ENCODE data around the gene AFF3. TPM values are rescaled to one million over a fixed set of nuclear protein-coding genes. Genes with fewer than 3 reads are reported as not detected.

AFF3 gene
- polyA plus RNA-seq, 5 donors: 17.1 to 21.3 (median 19.1) TPM

DNA sequence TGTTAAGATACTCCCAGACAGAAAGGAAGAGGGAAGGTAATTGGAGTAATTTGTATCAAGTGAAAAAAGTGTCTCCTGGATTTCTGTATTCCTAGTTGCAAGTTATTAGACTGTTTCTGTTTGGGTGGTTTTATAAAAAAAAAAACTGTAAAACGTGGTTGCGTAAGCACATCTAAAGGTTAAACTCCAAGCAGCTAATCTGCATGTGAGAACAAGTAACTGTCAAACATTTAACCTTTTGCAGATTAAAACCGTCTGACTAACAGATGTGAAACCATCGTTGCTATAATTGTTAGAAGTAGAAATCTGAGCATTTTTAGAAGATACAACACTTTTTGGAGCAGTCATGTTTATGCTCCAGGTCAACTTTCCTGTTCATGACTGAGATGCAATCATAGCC, 72.3 kb downstream of the AFF3 start:
- no peak for DNase-seq

DNA sequence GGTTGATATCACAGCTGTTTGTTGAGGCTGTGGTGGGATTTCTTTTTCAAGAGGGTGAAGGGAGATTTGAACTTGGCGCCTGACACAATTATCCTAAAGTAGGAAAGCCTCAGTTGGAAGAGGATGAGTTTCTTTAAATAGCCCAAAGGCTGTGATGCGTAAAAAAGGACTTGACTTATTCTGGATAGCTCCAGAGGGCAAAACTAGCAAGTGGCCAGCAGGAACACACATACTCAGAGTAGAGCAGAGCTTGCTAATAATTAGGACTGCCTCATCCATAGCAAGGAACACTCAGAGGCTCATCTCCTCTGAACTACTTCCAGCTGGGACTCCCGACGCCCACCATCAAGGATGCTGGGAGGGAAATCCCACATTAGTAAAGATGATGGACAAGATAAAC, 74.0 kb downstream of the AFF3 start:
- no peak for DNase-seq

DNA sequence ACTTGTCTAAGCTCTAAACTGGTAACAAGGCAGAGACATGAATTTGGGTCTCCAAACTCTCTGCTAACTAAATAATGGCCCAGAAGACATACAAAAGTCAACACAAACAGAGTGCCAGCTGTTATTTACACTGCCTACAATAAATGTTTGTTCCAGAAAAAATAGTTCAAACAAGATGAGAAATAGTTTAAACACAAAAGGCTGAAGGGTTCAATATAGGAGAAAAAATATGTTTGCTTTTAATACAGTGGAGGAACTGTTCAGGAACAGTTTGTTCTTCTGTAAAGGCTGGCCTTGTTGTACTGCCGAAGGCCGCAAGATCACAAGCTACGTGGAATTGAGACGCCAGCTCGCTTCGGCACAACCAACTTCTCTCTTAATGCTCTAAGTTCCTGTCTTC, 74.6 kb downstream of the AFF3 start:
- DNase-seq: no peak

- no peak for DNase-seq
Observed at GRCh38 chr2:100066856-100067255, 75.5 kb downstream of the AFF3 start.

GRCh38 chr2:100066246-100066645, 76.1 kb downstream of the AFF3 start:
- no peak for DNase-seq

- DNase-seq: no peak
Observed at GRCh38 chr2:100064592-100065428, 77.6 kb downstream of the AFF3 start.

GRCh38 chr2:100064165-100064564, 78.2 kb downstream of the AFF3 start:
- no peak for DNase-seq

DNA sequence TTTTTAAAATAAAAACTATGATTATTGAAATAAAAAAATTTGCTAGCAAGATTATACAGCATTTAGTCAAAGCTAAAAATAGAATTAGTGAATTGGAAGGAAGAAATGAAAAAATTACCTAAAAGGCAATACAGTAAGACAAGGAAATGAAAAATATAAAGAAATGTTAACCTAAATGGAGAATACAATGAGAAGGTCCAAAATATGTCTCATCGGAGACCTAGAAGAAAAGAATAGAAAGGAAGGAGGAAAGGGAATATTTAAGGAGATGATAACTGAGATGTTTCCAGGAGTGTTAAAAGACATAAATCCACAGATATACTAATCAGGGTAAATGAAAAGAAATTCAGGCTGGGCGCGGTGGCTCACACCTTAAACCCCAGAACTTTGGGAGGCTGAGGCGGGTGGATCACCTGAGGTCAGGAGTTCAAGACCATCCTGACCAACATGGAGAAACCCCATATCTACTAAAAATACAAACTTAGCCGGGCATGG, 78.9 kb downstream of the AFF3 start:
- no peak for DNase-seq

DNA sequence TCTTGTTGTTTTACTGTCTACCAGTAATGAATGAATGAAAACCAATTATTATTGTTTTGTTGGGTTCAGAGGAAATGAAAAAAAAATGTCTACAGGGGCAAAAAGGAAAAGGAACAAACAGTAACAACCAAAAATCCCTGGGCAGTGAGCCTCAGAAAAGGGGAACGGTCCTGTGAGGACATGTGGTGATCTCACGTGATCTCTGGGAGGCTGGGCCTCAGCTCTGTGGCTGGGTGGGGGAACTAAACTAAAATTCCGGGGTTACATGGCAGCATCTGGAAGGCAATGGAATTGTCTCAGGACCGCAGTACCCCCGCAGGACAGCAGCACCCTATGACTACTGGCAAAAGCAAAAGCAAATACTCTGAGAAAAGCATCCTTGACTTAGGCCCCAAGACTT, 80.1 kb downstream of the AFF3 start:
- DNase-seq: no peak

DNA sequence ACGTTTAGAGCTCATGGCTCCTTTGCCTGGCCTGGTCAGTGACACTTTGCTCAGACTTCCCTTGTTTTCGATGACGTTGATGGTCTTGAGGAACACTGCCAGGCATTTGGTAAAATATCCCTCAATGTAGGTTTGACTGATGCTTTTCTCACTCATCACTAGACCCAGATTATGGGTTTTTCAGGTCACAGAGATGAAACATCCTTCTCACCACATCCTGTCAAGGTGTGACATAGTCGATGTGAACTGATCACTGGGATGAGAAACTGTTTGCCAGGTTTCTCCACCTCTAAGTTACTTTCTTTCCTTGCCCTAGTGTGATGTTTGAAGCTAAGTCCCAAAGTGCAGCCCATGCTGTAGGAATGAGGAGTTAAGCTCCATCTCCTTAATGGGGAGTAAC, 81.5 kb downstream of the AFF3 start:
- no peak for DNase-seq

DNA sequence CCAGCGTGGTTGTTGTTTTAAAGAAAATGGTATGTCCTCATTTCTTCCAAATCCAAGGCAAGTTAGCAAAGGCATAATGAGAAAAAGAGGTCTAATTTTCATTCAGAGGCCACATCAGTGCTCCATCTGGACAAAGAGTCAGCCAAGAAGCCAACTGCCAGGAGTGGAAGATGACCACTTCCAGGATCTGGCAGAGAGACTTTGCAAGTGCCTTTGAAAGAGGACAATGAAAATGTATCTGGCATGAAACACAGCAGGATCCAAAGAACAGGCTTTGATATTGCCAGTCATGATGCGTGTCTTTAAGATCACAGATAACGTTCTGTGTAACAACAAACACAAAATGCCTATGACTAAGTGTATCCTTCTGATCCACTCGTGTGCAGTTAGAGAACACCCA, 82.8 kb downstream of the AFF3 start:
- DNase-seq: no peak

- DNase-seq: no peak
Observed at GRCh38 chr2:100057901-100058261, 84.5 kb downstream of the AFF3 start.

DNA sequence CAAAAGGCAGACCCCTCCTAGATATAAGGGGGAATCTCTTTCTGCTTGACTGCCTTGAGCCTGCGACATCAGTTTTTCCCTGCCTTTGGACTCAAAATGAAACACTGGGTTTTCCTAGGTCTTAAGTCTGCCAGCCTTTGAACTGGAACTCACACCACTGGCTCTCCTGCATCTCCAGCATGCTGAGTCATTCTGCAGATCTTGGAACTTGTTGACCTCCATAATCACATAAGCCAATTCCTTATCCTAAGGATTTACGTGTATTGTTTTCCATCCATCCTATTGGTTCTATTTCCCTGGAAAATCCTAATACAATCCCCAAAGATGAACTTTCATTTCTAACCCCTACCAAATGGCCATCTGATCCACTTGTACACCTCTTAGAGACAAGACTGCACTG, 88.0 kb downstream of the AFF3 start:
- DNase-seq: no peak

DNA sequence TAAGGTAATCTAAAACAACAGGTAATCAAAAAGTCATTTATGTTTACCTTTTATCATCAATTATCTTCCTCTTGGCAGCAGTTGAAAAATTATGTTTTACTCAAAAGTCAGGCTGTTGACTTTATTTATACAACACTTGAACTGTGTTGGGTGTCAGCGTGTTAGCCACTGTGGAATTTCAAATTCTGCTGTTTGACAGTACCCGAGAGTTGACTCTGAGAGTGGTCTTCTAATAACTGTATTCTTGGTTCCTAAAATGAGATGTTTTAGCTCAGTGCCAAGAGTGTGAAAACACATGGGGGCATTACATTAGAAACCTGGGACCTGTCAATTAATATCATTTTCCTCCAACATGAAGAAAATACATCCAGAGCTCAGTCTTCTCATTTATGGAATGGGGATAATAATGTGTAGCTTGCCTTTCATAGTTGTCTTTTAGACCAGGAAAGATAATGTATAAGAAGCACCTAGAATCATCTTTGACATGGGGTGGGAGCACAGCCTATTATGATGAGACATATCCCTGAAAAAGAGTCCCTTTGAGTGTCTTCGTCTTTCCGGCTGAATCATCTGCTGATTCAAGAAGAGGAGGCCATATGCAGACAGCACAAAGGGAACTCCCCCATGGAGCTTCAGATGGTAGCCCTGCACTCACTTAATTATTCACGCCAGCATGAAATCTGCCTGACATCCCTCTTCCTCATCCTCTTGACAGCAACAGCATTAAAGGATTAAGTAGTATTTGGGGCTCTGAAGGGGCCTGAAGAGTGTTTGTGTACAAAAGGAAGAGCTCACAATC, 89.1 kb downstream of the AFF3 start:
- DNase-seq: no peak

DNA sequence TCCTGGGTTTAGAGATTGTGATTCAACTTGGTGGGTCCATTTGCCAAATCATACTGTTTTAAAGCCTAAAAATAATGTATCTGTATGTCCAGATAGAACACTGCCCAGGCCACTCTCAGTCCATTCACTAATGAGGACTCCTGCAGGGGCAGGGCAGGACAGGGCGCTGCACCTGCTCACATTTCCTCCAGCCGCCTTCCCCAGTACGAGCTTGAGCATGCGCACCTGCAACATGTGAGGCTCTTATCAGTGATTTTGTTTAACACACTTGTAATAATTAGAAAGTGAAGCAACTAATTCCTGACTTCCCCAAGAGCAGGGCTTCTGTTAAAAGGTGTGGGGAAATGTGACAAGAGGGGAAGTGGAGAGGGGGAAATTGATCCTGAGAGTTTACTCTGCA, 89.7 kb downstream of the AFF3 start:
- no peak for DNase-seq

GRCh38 chr2:100051253-100051652, 91.1 kb downstream of the AFF3 start:
- DNase-seq: no peak

DNA sequence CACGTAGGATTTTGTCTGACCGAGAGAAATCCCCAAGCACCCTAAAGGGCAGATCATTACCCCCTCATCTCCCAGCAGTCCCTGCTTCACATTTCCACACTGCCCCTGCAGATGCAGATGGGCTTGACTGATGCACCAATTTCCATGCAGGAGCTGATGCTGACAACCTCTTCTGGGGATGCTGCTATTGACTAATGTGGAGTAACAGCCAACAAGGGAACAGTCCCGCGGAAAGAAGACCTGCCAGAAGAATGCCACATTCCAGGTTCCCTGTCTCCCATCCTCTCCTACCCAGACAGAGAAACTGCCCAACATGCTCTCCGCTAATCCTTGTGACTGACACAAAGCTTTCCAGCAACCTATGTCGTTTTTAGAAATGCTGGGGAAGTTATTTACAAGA, 91.7 kb downstream of the AFF3 start:
- DNase-seq: no peak

DNA sequence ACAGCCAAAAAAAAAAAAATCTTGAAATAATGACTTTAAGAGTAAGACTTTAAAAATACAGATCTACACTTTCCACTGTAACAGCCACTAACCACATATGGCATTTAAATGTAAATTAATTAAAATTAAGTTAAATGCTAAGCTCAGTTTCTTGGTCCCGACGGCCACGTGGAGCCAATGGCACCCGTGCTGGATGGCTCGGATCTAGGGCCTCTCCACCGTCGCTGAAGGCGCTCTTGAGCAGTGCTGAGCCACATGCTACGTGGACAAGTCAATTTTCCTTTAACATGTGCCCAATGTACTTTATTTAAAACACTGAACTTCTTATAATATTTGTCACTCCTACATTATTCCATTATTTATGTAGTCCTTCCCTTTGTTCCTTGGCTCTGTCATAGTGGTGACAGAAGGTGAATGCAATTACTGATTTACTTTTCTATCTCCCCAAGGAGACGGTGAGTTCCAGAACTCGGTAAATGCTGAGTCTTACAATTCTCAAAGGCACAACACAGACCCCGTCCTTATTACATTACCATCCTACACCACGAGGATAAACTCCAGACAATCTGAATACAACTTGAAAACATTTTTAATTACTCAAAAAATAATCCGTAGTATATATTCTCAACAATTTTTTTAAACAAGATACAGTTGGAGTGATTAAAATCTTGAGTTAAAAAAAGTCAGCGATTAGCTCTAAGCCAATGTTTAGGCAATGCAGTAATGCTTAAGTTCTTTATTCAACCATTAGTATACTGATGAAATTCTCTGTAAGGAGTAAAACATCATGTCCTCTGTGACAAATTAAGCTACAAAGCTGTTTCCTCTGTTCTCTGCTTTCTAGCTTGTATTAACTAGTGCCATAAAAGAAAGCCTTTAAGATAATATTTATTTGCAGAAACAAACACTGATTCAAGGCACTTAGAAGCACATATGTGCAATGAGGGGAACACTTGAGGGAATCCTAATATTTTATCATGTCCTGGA, 95.1 kb downstream of the AFF3 start:
- no peak for DNase-seq

- DNase-seq: no peak
Observed at GRCh38 chr2:100045000-100045399, 97.4 kb downstream of the AFF3 start.

DNA sequence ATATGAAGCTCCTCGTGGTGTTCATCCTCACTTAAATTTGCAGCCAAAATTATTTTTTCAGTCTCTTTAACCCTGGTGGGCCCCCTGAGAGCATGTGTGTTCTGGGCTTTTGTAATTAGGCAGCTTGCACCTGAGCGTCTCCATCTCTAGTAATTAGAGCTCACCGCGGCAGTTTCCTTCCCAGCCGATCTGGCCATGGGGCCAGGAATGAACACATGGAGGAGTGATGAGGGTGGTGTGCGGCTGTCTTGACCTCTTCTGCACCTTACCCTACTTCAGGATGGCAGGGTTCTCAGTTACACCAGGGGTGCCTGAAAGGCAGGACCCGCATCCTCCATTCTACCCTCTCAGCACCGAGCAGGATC, 98.5 kb downstream of the AFF3 start:
- DNase-seq: no peak

- no peak for DNase-seq
Observed at GRCh38 chr2:100043081-100043890, 99.1 kb downstream of the AFF3 start.

Data from right lung (tissue), 5 donors.